Mucosa of stomach (tissue), 1 donor: Measurements from ENCODE around the gene POLN.
"Not testable (repeated sequence)": the region's sequence is repeated elsewhere in the genome, so short reads cannot be mapped to it uniquely, and the experiment has no call there.

Experiments
- H3K27me3 ChIP-seq: one replicate; pipeline ENCODE4 v1.7.0; 2013; ENCODE audit warnings: mild to moderate bottlenecking, low read length; ENCODE audit not compliant: control insufficient read depth, insufficient read depth
- H3K36me3 ChIP-seq: one replicate; pipeline ENCODE4 v1.7.0; 2013; ENCODE audit warnings: low read length; ENCODE audit not compliant: control insufficient read depth, insufficient read depth
- H3K4me1 ChIP-seq: one replicate; pipeline ENCODE4 v1.7.0; 2013; ENCODE audit warnings: mild to moderate bottlenecking, low read length; ENCODE audit not compliant: control insufficient read depth, insufficient read depth
- H3K4me3 ChIP-seq: one replicate; pipeline ENCODE4 v1.7.0; 2013; ENCODE audit warnings: low read length
- H3K9ac ChIP-seq: one replicate; pipeline ENCODE4 v1.7.0; 2013; ENCODE audit warnings: mild to moderate bottlenecking, low read length, moderate library complexity
- H3K9me3 ChIP-seq: one replicate; pipeline ENCODE4 v1.7.0; 2013; ENCODE audit warnings: mild to moderate bottlenecking, low read length, moderate library complexity; ENCODE audit not compliant: control insufficient read depth
- donor health status: Pancreatic carcinoma.

POLN gene

DNA sequence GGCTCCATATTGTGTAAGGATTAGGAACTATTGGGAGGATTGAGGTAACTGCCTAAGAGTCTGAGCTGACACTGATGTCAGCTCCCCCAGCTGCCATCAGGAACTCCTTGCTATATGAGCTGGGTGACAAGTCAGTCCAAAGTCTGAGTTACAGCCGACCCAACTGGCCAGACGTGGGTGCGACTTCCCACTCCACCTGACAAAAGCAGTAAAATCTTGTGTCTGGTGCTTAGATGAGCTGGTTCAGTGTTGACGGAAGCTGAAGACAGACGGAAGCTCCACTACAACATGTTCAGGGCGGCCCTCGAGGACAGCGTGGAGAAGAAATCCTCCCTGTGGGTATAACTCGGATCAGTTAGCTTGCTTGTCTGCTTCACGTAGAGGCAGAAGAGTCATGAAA is 205.6 kb downstream of the POLN start:
- no peak overlapping the region for H3K9ac ChIP-seq
- H3K36me3 ChIP-seq: no peaks in the 10 kb centered on the region
- H3K4me1 ChIP-seq: peaks cover 2% of the 10 kb centered on the region
- no peak overlapping the region for H3K4me3 ChIP-seq
- H3K9me3 ChIP-seq: no peaks in the 10 kb centered on the region
- H3K27me3 ChIP-seq: peaks cover 15% of the 10 kb centered on the region

DNA sequence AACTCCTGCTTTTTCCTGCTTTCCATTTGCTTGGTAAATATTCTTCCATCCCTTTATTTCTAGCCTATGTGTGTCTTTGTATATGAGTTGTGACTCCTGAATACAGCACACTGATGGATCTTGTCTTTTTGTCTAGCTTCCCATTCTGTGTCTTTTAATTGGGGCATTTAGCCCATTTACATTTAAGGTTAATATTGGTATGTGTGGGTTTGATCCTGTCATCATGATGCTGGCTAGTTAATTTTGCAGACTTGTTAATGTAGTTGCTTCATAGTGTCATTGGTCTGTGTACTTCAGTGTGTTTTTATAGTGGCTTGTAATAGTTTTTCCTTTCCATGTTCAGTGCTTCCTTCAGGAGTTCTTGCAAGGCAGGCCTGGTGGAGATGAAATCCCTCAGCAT is 210.8 kb downstream of the POLN start:
- H3K27me3 ChIP-seq, H3K9me3 ChIP-seq, H3K9ac ChIP-seq, H3K4me1 ChIP-seq, H3K36me3 ChIP-seq, H3K4me3 ChIP-seq: not testable (repeated sequence)

DNA sequence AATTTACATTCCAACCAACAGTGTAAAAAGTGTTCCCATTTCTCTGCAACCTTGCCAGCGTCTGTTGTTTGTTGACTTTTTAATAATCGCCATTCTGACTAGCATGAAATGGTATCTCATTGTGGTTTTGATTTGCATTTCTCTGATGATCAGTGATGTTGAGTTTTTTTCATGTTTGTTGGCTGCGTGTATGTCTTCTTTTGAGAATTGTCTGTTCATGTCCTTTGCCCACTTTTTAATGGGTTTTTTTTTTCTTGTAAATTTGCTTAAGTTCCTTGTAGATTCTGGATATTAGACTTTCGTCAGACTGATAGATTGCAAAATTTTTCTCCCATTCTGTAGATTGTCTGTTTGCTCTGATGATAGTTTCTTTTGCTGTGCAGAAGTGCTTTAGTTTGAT is 214.8 kb downstream of the POLN start:
- not testable (repeated sequence) for H3K9me3 ChIP-seq, H3K4me3 ChIP-seq, H3K4me1 ChIP-seq, H3K36me3 ChIP-seq, H3K27me3 ChIP-seq, H3K9ac ChIP-seq

DNA sequence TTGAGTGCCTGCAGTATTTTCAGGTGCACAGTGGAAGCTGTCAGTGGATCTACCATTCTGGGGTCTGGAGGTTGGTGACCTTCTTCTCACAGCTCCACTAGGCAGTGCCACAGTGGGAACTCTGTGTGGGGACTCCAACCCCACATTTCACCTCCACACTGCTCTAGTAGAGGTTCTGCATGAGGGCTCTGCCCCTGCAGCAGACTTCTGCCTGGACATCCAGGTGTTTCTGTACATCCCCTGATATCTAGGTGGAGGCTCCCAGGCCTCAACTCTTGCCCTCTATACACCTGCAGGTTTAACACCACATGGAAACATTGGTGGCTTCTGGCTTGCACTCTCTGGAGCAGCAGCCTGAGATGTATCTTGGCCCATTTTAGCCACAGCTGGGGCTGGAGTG is 216.1 kb downstream of the POLN start:
- Histone ChIP-seq H3K27me3 (peaks cover 8% of the 10 kb centered on the region), H3K4me1 (no peaks in the 10 kb centered on the region), H3K9me3 (no peaks in the 10 kb centered on the region), H3K9ac (no peak overlapping the region), H3K4me3 (no peak overlapping the region), H3K36me3 (no peaks in the 10 kb centered on the region)

DNA sequence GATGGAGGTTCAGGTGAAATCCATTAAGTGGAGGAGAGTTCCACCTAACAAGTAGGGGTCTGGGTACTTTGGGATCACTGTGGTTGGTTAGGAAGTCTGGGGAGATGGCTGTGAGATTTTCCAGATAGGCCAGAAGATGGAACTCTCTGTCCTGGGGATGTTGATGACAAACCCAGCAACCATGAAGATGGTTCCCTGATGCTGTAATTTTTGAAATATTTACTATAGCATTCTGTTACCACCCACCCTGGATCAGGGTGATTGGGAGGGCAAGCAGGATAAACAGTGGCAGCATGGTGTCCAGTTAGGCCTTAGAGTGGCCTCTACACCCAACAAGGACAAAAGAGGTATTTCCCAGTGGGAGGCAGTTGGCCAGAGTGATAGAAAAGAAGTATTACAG is 217.2 kb downstream of the POLN start:
- H3K27me3 ChIP-seq: peaks cover 8% of the 10 kb centered on the region
- no peaks in the 10 kb centered on the region for H3K9me3 ChIP-seq
- no peak overlapping the region for H3K4me3 ChIP-seq
- no peak overlapping the region for H3K9ac ChIP-seq
- no peaks in the 10 kb centered on the region for H3K4me1 ChIP-seq
- no peaks in the 10 kb centered on the region for H3K36me3 ChIP-seq
